ENCODE data around the gene CEP162.
"Not testable (repeated sequence)": the region's sequence is repeated elsewhere in the genome, so short reads cannot be mapped to it uniquely, and the experiment has no call there.

The CEP162 gene

GRCh38 chr6:84228198-84228543 lies 728 bp upstream of the CEP162 start:
- no peak for DNase-seq

DNA sequence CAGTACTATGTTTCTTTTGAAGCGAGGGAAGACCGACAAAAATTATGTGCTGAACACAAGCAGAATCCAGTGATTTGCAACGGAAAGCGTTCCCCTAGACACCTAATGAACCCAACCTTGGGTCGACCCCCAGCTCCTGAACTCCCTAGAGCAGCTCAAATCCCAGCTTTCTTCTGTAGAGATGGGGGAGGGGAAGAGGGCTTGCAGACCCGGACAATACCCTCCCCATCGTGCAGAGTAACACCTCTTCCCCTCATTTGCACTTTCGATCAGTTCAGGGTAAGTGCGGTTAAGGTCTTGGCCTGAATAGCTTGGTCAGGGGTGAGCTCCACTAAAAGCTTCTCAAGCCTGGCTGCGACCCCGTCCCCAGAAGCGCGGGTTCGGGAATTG lies 404 bp downstream of the CEP162 start:
- DNase-seq: no peak

DNA sequence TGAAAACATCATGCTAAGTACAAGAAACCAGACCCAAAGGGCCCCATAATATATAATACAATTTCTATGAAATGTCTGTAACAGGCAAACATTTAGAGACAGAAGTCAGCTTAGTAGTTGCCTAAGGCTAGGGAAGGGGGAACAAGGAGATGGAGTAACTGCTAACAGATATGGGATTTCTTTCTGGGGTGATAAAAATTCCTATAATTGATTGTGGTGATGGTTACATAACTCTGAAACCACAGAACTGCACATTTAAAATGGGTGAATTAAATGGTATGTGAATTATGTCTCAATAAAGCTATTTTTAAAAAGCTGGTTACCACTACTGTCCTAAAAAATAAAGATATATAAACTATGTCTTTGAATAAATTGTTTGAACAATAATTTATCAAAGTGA lies 3.2 kb downstream of the CEP162 start:
- no peak for DNase-seq

- not testable (repeated sequence) for DNase-seq
These were observed 3.8 kb downstream of the CEP162 start for GRCh38 chr6:84223608-84224007.

DNA sequence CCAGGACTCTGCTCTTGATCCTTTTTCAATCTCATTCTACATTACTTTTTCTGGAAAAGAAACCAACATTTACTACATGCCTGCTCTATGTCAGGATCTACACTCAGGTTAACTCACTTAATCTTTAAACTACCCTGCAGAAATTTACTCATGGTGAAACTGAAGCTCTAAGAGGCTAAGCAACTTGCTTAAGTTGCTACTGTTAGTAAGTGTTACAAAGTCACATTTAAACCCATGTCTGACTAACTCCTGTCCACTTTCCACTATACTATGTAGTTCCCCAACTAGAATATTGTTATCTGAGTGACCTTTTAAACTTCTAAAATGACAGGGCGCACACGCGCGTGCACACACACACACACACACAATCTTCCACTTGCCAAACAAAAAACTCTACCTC lies 5.0 kb downstream of the CEP162 start:
- no peak for DNase-seq

- DNase-seq: no peak
These were observed 6.5 kb downstream of the CEP162 start for GRCh38 chr6:84220809-84221409.

GRCh38 chr6:84218091-84218490 lies 9.4 kb downstream of the CEP162 start:
- DNase-seq: no peak

- DNase-seq: no peak
These were observed 14.2 kb downstream of the CEP162 start for GRCh38 chr6:84213217-84213616.

- no peak for DNase-seq
These were observed 23.4 kb downstream of the CEP162 start for GRCh38 chr6:84204011-84204410.

DNA sequence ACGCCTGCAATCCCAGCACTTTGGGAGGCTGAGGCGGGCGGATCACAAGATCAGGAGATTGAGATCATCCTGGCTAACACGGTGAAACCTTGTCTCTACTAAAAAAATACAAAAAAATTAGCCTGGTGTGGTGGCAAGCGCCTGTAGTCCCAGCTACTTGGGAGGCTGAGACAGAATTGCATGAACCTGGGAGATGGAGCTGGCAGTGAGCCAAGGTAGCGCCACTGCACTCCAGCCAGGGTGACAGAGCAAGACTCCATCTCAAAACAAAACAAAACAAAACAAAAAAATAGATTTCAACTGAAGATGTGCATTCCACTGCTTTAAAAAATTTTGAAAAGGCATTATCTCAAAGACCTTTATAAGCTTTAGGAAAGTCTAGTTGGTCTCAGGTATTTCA lies 27.5 kb downstream of the CEP162 start:
- DNase-seq: not testable (repeated sequence)

- no peak for DNase-seq
These were observed 29.7 kb downstream of the CEP162 start for GRCh38 chr6:84197708-84198107.

GRCh38 chr6:84193114-84193708 lies 34.2 kb downstream of the CEP162 start:
- no peak for DNase-seq

GRCh38 chr6:84191802-84192201 lies 35.6 kb downstream of the CEP162 start:
- DNase-seq: no peak

DNA sequence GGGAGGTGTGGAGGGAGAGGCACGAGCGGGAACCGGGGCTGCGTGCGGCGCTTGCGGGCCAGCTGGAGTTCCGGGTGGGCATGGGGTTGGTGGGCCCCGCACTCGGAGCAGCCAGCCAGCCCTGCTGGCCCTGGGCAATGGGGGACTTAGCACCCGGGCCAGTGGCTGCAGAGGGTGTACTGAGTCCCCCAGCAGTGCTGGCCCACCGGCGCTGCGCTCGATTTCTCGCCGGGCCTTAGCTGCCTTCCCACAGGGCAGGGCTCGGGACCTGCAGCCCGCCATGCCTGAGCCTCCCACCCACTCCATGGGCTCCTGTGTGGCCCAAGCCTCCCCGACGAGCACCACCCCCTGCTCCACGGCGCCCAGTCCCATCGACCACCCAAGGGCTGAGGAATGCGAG lies 38.1 kb downstream of the CEP162 start:
- DNase-seq: not testable (repeated sequence)

GRCh38 chr6:84183430-84183829 lies 44.0 kb downstream of the CEP162 start:
- no peak for DNase-seq

- no peak for DNase-seq
These were observed 45.4 kb downstream of the CEP162 start for GRCh38 chr6:84182001-84182400.

GRCh38 chr6:84177241-84177640 lies 50.2 kb downstream of the CEP162 start:
- no peak for DNase-seq

DNA sequence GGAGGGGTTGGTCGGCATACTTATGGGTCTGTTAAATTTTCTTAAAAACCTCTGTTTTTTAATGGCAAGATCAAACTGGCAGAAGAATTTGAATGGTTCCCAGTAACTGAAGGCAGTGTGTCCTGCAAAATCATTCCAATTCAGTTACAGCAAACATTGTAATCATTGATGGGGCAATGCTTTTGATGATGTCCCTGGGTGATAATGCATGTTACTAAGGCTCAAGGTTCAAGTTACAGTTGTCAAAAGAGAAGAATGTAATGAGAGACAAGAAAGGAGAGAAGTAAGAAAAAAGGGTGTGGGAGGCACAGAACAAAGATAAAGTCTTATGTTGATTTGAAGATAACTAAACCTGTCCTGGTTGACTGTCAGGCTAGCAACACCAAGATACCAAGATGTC lies 54.9 kb downstream of the CEP162 start:
- DNase-seq: no peak

DNA sequence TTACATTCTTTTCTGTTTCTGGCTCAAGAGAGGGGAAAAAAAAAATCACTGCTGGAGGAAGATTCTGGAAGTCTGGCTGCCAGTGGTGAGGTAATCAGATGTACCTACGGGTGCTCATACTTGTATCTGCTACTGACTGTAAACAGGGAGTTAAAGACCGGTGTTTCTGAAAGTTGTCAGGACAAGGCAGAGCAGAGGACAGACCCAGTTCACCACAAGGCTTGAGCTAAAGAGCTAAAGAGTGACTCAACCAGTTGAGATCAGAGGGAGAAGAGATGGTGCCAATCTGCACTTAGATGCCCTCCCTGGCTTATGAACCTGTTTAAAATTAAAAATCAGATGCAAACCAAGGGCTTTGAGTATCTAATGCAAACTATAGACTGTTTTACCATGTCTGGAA lies 55.4 kb downstream of the CEP162 start:
- DNase-seq: no peak

GRCh38 chr6:84167457-84167856 lies 60.0 kb downstream of the CEP162 start:
- DNase-seq: no peak

- DNase-seq: no peak
These were observed 61.0 kb downstream of the CEP162 start for GRCh38 chr6:84166395-84166794.

DNA sequence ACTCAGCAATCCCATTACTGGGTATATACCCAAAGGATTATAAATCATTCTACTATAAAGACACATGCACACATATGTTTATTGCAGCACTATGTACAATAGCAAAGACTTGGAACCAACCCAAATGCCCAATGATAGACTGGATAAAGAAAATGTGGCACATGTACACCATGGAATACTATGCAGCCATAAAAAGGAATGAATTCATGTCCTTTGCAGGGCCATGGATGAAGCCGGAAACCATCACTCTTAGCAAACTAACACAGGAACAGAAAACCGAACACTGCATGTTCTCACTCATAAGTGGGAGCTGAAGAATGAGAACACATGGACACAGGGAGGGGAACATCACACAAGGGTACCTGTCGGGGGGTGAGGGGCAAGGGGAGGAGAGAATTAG lies 63.1 kb downstream of the CEP162 start:
- DNase-seq: not testable (repeated sequence)

DNA sequence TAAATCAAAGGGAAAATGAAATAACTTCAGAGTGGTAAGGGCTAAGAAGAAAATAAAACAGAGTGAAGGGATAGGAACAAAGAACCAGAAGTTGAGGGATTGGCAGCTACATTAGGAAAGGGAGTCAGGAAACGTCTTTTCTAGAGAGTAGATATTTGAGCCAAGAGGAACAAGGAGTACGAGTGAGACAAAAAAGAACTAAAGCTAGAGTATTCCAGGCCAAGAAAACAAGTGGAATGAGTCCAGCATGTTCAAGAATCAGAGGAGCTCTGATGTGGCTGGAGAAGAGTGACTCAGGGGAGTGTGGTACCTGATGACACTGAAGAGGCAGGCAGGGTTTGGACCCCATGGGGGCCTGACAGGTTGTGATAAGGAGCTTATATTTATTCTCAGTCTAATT lies 66.3 kb downstream of the CEP162 start:
- DNase-seq: no peak

DNA sequence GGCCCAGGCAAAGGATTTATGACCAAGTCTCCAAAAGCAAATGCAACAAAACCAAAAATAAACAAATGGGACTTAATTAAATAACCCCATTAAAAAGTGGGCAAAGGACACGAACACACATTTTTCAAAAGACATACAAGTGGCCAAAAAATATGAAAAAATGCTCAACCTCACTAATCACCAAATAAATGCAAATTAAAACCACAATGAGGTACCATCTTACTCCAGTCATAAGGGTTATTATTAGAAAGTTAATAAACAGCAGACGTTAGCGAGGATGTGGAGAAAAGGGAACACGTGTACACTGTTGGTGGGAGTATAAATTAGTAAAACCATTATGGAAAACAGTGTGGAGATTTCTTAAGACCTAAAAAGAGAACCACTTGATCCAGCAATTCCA lies 71.1 kb downstream of the CEP162 start:
- DNase-seq: no peak

- DNase-seq: no peak
These were observed 75.8 kb downstream of the CEP162 start for GRCh38 chr6:84151669-84152068.
